K562 (cell line): Measurements from ENCODE around the gene TRIP10. TPM values are rescaled to one million over a fixed set of nuclear protein-coding genes. Genes with fewer than 3 reads are reported as not detected.

Source experiments
- ATF1 ChIP-seq, 2 experiments: fragments of 450-650 bp in 1 of 2; IDR thresholded peaks; 2 replicates each; pipeline ENCODE4 v1.6.1; 2016; ENCODE audit warnings: missing compliant biosample characterization in 1 of 2, missing genetic modification characterization in 1 of 2
- HNRNPUL1 ChIP-seq: fragments of 200-400 bp; formaldehyde crosslinking; IDR thresholded peaks from 2 replicates; pipeline ENCODE4 v1.6.1; 2017; ENCODE audit warnings: low read length
- JUND ChIP-seq, 2 experiments: IDR thresholded peaks; 2 replicates in 1 of 2; 3 replicates in 1 of 2; pipeline ENCODE4 v1.6.1; 2011; ENCODE audit warnings: borderline replicate concordance in 2 of 2, low read depth in 2 of 2, low read length in 2 of 2, improper control_type of control experiment in 1 of 2, missing biosample characterization in 1 of 2, missing genetic modification characterization in 1 of 2, missing genetic modification reagents in 1 of 2
- NR2C2 ChIP-seq, 2 experiments: fragments of 200-800 bp in 1 of 2; sonication (Bioruptor generic) in 1 of 2; sonication (generic) in 1 of 2; formaldehyde crosslinking in 1 of 2; IDR thresholded peaks; 2 replicates each; pipeline versions ENCODE4 v1.6.1 to v1.8.0; 2016 to 2022; ENCODE audit warnings: mild to moderate bottlenecking in 1 of 2, missing compliant biosample characterization in 1 of 2, missing genetic modification characterization in 1 of 2, missing genetic modification reagents in 1 of 2
- PCBP1 ChIP-seq: fragments of 200-400 bp; formaldehyde crosslinking; IDR thresholded peaks from 2 replicates; pipeline ENCODE4 v1.6.1; 2018; ENCODE audit warnings: mild to moderate bottlenecking, low read depth, low read length; ENCODE audit not compliant: poor library complexity, severe bottlenecking
- PHB ChIP-seq: fragments of 250-450 bp; sonication (Bioruptor Pico); IDR thresholded peaks from 2 replicates; pipeline ENCODE4 v1.5.0; 2021
- PHF21A ChIP-seq: fragments of 450-650 bp; IDR thresholded peaks from 2 replicates; pipeline ENCODE4 v1.6.1; 2017; ENCODE audit warnings: low read depth, borderline replicate concordance
- RBM39 ChIP-seq: fragments of 200-400 bp; formaldehyde crosslinking; optimal IDR thresholded peaks from 2 replicates; pipeline ENCODE3; 2018; ENCODE audit warnings: low read depth, low read length
- WHSC1 ChIP-seq: IDR thresholded peaks from one replicate; pipeline ENCODE4 v1.6.1; 2012; ENCODE audit warnings: low read length, control low read depth, inconsistent platforms
- ZNF274 ChIP-seq: IDR thresholded peaks from 2 replicates; pipeline ENCODE4 v1.6.1; 2011; ENCODE audit warnings: low read depth, mild to moderate bottlenecking, low read length, moderate library complexity, borderline replicate concordance
- polyA plus RNA-seq, 8 experiments: library from polyadenylated mRNA; depleted of rRNA in 4 of 8; stranded (reverse) in 5 of 8; unstranded in 3 of 8; fragments of >200 nt; fragmentation: Nextera tagmentation in 2 of 8; fragmentation: Illumina TruSeq in 1 of 8; extraction: Ambion mirVana in 2 of 8; extraction: Trizol in 1 of 8; gene quantifications; 2 replicates each; pipeline versions ENCODE4 v1.2.1 to v1.2.3, GENCODE V29; 2011 to 2014; ENCODE audit warnings: inconsistent platforms in 1 of 8, missing spikeins in 1 of 8
- total RNA-seq, 7 experiments: library from RNA; depleted of rRNA in 6 of 7; stranded (reverse); fragments of >200 nt in 6 of 7; fragmentation: Illumina TruSeq in 2 of 7; extraction: Trizol in 2 of 7; gene quantifications; 2 replicates each; pipeline versions ENCODE4 v1.2.1 to v1.2.3, GENCODE V29; 2011 to 2021; ENCODE audit warnings: low replicate concordance in 1 of 7
- TF ChIP-seq, protein P1 (sequence below): fragments of 450-650 bp; IDR thresholded peaks from 2 replicates; pipeline ENCODE4 v1.6.1; 2016; ENCODE audit warnings: mild to moderate bottlenecking, moderate library complexity
- TF ChIP-seq, protein P2 (sequence below): sonication (generic); formaldehyde crosslinking; IDR thresholded peaks from 2 replicates; pipeline ENCODE4 v1.8.0; 2022; ENCODE audit warnings: missing genetic modification reagents, mild to moderate bottlenecking, borderline replicate concordance

Gene TRIP10
- total and polyA plus RNA-seq, 9 of the 15 experiments (the other 6 are each of a cell fraction or from before 2014, with no cell fraction given) = 1.2 to 66.8 (median 36.1) TPM

DNA sequence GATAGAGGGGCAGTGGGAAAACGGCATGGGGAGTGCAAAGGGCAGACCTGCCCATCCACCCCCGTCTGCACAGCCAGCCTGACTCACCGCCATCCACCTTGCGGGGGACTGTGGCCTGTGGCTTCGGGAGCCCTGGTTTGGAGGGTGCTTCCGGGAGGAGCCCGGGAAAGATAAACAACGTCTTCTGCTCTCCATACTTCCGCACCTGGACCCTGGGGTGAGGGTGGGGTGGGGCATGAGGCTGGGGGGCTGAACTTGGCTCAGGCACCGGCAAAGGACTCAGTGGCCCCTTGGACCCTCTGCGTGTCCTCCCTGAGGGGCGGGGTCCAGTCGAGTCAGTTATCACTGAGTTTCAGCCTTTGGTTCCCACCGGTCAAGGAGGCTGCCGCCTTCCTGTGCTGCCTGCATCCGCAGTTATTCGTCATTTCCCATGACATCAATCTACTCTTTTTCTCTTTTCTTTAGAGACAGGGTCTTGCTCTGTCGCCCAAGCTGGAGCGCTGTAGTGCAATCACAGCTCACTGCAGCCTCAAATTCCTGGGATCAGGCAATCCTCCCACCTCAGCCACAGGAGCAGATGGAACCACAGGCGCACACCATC lies 5.3 kb upstream of the TRIP10 start (continued):
- TF ChIP-seq, protein P1, sequence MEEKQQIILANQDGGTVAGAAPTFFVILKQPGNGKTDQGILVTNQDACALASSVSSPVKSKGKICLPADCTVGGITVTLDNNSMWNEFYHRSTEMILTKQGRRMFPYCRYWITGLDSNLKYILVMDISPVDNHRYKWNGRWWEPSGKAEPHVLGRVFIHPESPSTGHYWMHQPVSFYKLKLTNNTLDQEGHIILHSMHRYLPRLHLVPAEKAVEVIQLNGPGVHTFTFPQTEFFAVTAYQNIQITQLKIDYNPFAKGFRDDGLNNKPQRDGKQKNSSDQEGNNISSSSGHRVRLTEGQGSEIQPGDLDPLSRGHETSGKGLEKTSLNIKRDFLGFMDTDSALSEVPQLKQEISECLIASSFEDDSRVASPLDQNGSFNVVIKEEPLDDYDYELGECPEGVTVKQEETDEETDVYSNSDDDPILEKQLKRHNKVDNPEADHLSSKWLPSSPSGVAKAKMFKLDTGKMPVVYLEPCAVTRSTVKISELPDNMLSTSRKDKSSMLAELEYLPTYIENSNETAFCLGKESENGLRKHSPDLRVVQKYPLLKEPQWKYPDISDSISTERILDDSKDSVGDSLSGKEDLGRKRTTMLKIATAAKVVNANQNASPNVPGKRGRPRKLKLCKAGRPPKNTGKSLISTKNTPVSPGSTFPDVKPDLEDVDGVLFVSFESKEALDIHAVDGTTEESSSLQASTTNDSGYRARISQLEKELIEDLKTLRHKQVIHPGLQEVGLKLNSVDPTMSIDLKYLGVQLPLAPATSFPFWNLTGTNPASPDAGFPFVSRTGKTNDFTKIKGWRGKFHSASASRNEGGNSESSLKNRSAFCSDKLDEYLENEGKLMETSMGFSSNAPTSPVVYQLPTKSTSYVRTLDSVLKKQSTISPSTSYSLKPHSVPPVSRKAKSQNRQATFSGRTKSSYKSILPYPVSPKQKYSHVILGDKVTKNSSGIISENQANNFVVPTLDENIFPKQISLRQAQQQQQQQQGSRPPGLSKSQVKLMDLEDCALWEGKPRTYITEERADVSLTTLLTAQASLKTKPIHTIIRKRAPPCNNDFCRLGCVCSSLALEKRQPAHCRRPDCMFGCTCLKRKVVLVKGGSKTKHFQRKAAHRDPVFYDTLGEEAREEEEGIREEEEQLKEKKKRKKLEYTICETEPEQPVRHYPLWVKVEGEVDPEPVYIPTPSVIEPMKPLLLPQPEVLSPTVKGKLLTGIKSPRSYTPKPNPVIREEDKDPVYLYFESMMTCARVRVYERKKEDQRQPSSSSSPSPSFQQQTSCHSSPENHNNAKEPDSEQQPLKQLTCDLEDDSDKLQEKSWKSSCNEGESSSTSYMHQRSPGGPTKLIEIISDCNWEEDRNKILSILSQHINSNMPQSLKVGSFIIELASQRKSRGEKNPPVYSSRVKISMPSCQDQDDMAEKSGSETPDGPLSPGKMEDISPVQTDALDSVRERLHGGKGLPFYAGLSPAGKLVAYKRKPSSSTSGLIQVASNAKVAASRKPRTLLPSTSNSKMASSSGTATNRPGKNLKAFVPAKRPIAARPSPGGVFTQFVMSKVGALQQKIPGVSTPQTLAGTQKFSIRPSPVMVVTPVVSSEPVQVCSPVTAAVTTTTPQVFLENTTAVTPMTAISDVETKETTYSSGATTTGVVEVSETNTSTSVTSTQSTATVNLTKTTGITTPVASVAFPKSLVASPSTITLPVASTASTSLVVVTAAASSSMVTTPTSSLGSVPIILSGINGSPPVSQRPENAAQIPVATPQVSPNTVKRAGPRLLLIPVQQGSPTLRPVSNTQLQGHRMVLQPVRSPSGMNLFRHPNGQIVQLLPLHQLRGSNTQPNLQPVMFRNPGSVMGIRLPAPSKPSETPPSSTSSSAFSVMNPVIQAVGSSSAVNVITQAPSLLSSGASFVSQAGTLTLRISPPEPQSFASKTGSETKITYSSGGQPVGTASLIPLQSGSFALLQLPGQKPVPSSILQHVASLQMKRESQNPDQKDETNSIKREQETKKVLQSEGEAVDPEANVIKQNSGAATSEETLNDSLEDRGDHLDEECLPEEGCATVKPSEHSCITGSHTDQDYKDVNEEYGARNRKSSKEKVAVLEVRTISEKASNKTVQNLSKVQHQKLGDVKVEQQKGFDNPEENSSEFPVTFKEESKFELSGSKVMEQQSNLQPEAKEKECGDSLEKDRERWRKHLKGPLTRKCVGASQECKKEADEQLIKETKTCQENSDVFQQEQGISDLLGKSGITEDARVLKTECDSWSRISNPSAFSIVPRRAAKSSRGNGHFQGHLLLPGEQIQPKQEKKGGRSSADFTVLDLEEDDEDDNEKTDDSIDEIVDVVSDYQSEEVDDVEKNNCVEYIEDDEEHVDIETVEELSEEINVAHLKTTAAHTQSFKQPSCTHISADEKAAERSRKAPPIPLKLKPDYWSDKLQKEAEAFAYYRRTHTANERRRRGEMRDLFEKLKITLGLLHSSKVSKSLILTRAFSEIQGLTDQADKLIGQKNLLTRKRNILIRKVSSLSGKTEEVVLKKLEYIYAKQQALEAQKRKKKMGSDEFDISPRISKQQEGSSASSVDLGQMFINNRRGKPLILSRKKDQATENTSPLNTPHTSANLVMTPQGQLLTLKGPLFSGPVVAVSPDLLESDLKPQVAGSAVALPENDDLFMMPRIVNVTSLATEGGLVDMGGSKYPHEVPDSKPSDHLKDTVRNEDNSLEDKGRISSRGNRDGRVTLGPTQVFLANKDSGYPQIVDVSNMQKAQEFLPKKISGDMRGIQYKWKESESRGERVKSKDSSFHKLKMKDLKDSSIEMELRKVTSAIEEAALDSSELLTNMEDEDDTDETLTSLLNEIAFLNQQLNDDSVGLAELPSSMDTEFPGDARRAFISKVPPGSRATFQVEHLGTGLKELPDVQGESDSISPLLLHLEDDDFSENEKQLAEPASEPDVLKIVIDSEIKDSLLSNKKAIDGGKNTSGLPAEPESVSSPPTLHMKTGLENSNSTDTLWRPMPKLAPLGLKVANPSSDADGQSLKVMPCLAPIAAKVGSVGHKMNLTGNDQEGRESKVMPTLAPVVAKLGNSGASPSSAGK = no peak
- no peak for TF ChIP-seq WHSC1
- peak; percentile 63; the same call in 1 of the 2 replicates for TF ChIP-seq JUND (IDR thresholded peaks at IDR 0.05; ENCODE audit: borderline replicate concordance, low read depth, low read length)
- peak; percentile 31; the same call in 1 of the 3 replicates for TF ChIP-seq JUND (tag; IDR thresholded peaks at IDR 0.05; ENCODE audit: borderline replicate concordance, low read depth, low read length)
- no peak for TF ChIP-seq PHF21A
- TF ChIP-seq PHB (CRISPR knock-in tag) = no peak
- no peak for TF ChIP-seq HNRNPUL1
- TF ChIP-seq RBM39 = no peak
- no peak for TF ChIP-seq ATF1 (CRISPR knock-in tag; IDR thresholded peaks at IDR 0.05)
- no peak for TF ChIP-seq ATF1 (tag; IDR thresholded peaks at IDR 0.05)
- TF ChIP-seq, protein P2, sequence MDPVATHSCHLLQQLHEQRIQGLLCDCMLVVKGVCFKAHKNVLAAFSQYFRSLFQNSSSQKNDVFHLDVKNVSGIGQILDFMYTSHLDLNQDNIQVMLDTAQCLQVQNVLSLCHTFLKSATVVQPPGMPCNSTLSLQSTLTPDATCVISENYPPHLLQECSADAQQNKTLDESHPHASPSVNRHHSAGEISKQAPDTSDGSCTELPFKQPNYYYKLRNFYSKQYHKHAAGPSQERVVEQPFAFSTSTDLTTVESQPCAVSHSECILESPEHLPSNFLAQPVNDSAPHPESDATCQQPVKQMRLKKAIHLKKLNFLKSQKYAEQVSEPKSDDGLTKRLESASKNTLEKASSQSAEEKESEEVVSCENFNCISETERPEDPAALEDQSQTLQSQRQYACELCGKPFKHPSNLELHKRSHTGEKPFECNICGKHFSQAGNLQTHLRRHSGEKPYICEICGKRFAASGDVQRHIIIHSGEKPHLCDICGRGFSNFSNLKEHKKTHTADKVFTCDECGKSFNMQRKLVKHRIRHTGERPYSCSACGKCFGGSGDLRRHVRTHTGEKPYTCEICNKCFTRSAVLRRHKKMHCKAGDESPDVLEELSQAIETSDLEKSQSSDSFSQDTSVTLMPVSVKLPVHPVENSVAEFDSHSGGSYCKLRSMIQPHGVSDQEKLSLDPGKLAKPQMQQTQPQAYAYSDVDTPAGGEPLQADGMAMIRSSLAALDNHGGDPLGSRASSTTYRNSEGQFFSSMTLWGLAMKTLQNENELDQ = no peak
- no peak for TF ChIP-seq PCBP1
- TF ChIP-seq ZNF274 = no peak
- no peak for TF ChIP-seq NR2C2 (CRISPR knock-in tag; IDR thresholded peaks at IDR 0.05)
- peak; percentile 50; the same call in 1 of the 2 replicates for TF ChIP-seq NR2C2 (tag; IDR thresholded peaks at IDR 0.05)
